Vagina (tissue), 2 donors: ENCODE measurements around the gene HAAO. TPM values are rescaled to one million over a fixed set of nuclear protein-coding genes. Genes with fewer than 3 reads are reported as not detected.

Source experiments
- DNase-seq, 2 donors: peaks; one replicate each; pipeline ENCODE4 v3.0.0-alpha.2; 2017; ENCODE audit errors: extremely low spot score in 2 of 2
- H3K27ac ChIP-seq: fragments of 200-600 bp; sonication (generic); one replicate; pipeline ENCODE4 v1.5.1; 2019
- H3K27me3 ChIP-seq: fragments of 200-600 bp; sonication (generic); one replicate; pipeline ENCODE4 v1.5.1; 2019
- H3K36me3 ChIP-seq, 2 donors: fragments of 200-600 bp; sonication (generic); one replicate each; pipeline ENCODE4 v1.5.1; 2017 to 2019
- H3K4me1 ChIP-seq: fragments of 200-600 bp; sonication (generic); one replicate; pipeline ENCODE4 v1.5.1; 2019
- H3K4me3 ChIP-seq, 2 donors: fragments of 200-600 bp; sonication (generic); 1 replicate in 1 of 2; 2 replicates in 1 of 2; pipeline ENCODE4 v1.5.1; 2016 to 2019
- H3K9me3 ChIP-seq: fragments of 200-600 bp; sonication (generic); one replicate; pipeline ENCODE4 v1.5.1; 2019
- POLR2A ChIP-seq, 2 donors: fragments of 450-650 bp; IDR thresholded peaks; one replicate each; pipeline ENCODE4 v1.6.1; 2017; ENCODE audit warnings: antibody characterized with exemption in 2 of 2, mild to moderate bottlenecking in 2 of 2, moderate library complexity in 2 of 2
- POLR2AphosphoS5 ChIP-seq, 2 donors: sonication (generic); formaldehyde crosslinking; IDR thresholded peaks; one replicate each; pipeline ENCODE4 v1.9.0; 2017; ENCODE audit warnings: antibody characterized with exemption in 2 of 2, mild to moderate bottlenecking in 2 of 2, low read depth in 1 of 2; ENCODE audit not compliant: insufficient read depth in 1 of 2
- intact Hi-C: fragments of 100-400 bp; cut with DNase I; formaldehyde crosslinking; loops from one replicate; pipeline ENCODE4 v1.15.1; 2023
- total RNA-seq: library from RNA; depleted of rRNA; stranded (reverse); fragments of >200 nt; gene quantifications from one replicate; pipeline ENCODE4 v1.2.3, GENCODE V29; 2016
- TF ChIP-seq, protein P1 (sequence below), 3 experiments: fragments of 450-650 bp in 2 of 3; fragments of 200-600 bp in 1 of 3; sonication (generic) in 1 of 3; IDR thresholded peaks; one replicate each; pipeline ENCODE4 v1.5.1; 2017 to 2019; ENCODE audit warnings: antibody characterized with exemption in 3 of 3, mild to moderate bottlenecking in 2 of 3, moderate library complexity in 2 of 3

HAAO gene
- total RNA-seq, 1 donor from 2014 or later: 5.9 TPM

DNA sequence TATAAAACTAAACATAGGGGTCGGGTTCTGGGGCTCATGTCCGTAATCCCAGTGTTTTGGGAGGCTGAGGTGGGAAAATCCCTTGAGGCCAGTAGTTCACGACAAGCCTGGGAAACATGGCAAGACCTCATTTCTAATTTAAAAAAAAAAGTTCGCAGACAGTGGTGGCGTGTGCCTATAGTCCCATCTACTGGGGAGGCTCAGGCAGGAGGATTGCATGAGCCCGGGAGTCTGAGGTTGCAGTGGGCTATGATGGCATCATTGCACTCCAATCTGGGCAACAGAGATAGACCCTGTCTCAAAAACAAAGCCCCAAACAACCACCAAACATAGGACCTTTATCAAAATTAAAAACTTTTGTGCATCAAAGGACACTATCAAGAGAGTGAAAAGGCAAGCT is 9.8 kb upstream of the HAAO start:
- H3K27ac ChIP-seq: no peak overlapping the region
- no peak for DNase-seq
- TF ChIP-seq, protein P1, sequence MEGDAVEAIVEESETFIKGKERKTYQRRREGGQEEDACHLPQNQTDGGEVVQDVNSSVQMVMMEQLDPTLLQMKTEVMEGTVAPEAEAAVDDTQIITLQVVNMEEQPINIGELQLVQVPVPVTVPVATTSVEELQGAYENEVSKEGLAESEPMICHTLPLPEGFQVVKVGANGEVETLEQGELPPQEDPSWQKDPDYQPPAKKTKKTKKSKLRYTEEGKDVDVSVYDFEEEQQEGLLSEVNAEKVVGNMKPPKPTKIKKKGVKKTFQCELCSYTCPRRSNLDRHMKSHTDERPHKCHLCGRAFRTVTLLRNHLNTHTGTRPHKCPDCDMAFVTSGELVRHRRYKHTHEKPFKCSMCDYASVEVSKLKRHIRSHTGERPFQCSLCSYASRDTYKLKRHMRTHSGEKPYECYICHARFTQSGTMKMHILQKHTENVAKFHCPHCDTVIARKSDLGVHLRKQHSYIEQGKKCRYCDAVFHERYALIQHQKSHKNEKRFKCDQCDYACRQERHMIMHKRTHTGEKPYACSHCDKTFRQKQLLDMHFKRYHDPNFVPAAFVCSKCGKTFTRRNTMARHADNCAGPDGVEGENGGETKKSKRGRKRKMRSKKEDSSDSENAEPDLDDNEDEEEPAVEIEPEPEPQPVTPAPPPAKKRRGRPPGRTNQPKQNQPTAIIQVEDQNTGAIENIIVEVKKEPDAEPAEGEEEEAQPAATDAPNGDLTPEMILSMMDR (IDR thresholded peaks at IDR 0.05): no peak
- no peak for TF ChIP-seq POLR2A (IDR thresholded peaks at IDR 0.05)
- no peak for TF ChIP-seq POLR2AphosphoS5 (IDR thresholded peaks at IDR 0.05; ENCODE audit: insufficient read depth in 1 of 2, low read depth in 1 of 2)
- H3K4me3 ChIP-seq: no peak overlapping the region
- intact Hi-C loops: no loop called here
- H3K36me3 ChIP-seq: no peaks in the 10 kb centered on the region
- H3K27me3 ChIP-seq: no peaks in the 10 kb centered on the region
- H3K4me1 ChIP-seq: peaks cover 10% of the 10 kb centered on the region
- no peaks in the 10 kb centered on the region for H3K9me3 ChIP-seq

DNA sequence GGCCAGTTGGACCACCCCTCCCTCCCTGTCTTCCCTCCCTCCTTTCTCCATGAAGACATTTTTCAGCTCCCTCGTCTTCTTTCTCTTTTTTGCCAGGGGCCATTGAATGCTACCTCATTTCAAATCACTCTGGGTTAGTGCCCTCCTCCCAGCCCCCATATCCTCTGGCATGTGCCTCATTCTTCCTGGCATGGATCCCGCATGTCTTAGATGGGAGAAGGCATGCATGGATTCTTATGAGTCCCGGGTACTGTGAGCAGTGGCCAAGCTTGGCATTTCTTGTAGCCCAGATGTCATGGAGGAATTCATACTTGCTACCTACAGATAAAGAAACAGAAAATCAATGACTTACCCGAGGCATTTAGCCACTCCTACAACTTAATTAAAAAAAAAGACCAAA is 9.0 kb upstream of the HAAO start:
- DNase-seq: no peak
- TF ChIP-seq, protein P1 (IDR thresholded peaks at IDR 0.05): no peak
- TF ChIP-seq POLR2AphosphoS5 (IDR thresholded peaks at IDR 0.05; ENCODE audit: insufficient read depth in 1 of 2, low read depth in 1 of 2) (no peak), POLR2A (IDR thresholded peaks at IDR 0.05) (no peak)
- Histone ChIP-seq H3K4me3 (no peak overlapping the region), H3K27me3 (no peaks in the 10 kb centered on the region), H3K9me3 (no peaks in the 10 kb centered on the region), H3K36me3 (no peaks in the 10 kb centered on the region), H3K27ac (no peak overlapping the region), H3K4me1 (peaks cover 10% of the 10 kb centered on the region)
- intact Hi-C loops: no loop called here

DNA sequence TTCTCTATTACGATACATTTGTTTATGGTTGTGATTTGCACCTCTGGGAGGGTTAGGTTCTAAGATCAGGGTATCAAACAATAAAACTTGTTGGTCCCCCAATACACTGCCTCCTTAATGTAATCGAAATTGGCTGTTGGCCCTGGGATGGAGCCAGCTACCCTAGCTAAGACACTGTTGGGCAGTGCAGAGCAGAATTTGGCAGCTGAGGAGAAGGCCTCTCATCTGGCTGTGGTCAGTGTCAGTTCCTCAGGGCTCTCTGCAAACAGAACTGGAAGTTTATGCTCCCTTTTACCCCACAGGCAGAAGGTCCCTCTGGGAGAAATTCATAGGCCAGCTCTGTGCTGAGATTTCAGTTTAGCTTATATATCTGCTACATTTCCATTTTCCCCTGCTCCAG is 8.6 kb upstream of the HAAO start:
- Histone ChIP-seq H3K4me3 (no peak overlapping the region), H3K9me3 (no peaks in the 10 kb centered on the region), H3K27me3 (no peaks in the 10 kb centered on the region), H3K36me3 (no peaks in the 10 kb centered on the region), H3K27ac (no peak overlapping the region), H3K4me1 (peaks cover 10% of the 10 kb centered on the region)
- TF ChIP-seq, protein P1 (IDR thresholded peaks at IDR 0.05): no peak
- TF ChIP-seq POLR2A (IDR thresholded peaks at IDR 0.05): no peak
- TF ChIP-seq POLR2AphosphoS5 (IDR thresholded peaks at IDR 0.05; ENCODE audit: insufficient read depth in 1 of 2, low read depth in 1 of 2): no peak
- intact Hi-C loops: no loop called here
- no peak for DNase-seq

DNA sequence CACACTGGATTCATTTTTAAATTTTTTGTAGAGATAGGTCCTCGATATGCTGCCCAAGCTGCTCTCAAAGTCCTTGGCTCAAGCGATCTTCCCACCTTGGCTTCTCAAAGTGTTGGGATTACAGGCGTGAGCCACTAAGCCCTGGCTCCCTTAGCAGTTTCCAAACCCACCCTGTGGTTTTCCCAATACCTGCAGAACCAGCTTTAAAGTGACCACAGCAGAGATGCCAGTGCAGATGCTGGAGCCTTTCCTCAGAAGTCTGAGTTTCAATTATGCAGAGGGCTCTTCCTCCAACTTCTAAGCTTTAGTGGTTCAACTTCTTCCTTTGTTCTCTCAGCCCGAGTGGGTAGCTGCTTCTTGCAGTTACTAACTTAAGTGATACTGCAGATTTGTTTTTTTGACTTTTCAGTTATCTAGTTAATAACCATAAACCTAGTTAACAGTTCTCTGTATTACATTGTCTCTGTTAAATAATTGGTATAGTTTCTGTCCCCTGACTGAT is 8.1 kb upstream of the HAAO start:
- H3K9me3 ChIP-seq: no peaks in the 10 kb centered on the region
- no peak overlapping the region for H3K4me3 ChIP-seq
- H3K4me1 ChIP-seq: peaks cover 10% of the 10 kb centered on the region
- intact Hi-C loops: no loop called here
- no peak for DNase-seq
- no peaks in the 10 kb centered on the region for H3K36me3 ChIP-seq
- H3K27ac ChIP-seq: no peak overlapping the region
- no peaks in the 10 kb centered on the region for H3K27me3 ChIP-seq
- TF ChIP-seq, protein P1 (IDR thresholded peaks at IDR 0.05): no peak
- TF ChIP-seq POLR2A (IDR thresholded peaks at IDR 0.05): no peak
- TF ChIP-seq POLR2AphosphoS5 (IDR thresholded peaks at IDR 0.05; ENCODE audit: insufficient read depth in 1 of 2, low read depth in 1 of 2): no peak

DNA sequence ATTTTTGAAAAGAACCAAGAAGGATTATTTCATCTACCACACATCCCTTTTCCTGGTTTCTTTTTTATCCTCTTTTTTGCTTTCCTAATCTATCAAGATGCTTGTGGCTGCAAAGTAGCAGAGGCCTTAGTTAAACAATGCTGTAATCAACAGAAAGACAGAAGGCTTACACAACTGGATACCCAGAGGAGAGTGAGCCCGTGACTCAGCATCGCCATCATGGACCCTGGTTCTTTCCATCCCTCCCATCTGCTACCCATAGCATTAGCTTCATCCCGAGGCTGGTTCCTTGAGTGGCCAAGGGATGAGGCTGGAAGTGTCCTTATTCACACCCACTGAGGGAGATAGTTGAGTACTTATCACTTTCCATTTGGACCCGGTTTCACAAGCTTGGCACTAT is 7.5 kb upstream of the HAAO start:
- no peak for DNase-seq
- TF ChIP-seq, protein P1 (IDR thresholded peaks at IDR 0.05): no peak
- TF ChIP-seq POLR2A (IDR thresholded peaks at IDR 0.05) (no peak), POLR2AphosphoS5 (IDR thresholded peaks at IDR 0.05; ENCODE audit: insufficient read depth in 1 of 2, low read depth in 1 of 2) (no peak)
- Histone ChIP-seq H3K9me3 (no peaks in the 10 kb centered on the region), H3K27me3 (no peaks in the 10 kb centered on the region), H3K4me3 (no peak overlapping the region), H3K27ac (no peak overlapping the region), H3K36me3 (no peaks in the 10 kb centered on the region), H3K4me1 (peaks cover 10% of the 10 kb centered on the region)
- intact Hi-C loops: no loop called here
